C4-2B (cell line): ENCODE data around the gene RALA.

Experiments used
- ZFX ChIP-seq: fragments of 450-650 bp; IDR thresholded peaks from 2 replicates; pipeline ENCODE4 v1.6.1; 2017
- TF ChIP-seq, protein P1 (sequence below): fragments of 450-650 bp; conservative IDR thresholded peaks from 2 replicates; pipeline ENCODE4 v1.5.1; 2017; ENCODE audit warnings: mild to moderate bottlenecking

GRCh38 chr7:39670934-39671333 is 47.6 kb downstream of the RALA start:
- TF ChIP-seq, protein P1, sequence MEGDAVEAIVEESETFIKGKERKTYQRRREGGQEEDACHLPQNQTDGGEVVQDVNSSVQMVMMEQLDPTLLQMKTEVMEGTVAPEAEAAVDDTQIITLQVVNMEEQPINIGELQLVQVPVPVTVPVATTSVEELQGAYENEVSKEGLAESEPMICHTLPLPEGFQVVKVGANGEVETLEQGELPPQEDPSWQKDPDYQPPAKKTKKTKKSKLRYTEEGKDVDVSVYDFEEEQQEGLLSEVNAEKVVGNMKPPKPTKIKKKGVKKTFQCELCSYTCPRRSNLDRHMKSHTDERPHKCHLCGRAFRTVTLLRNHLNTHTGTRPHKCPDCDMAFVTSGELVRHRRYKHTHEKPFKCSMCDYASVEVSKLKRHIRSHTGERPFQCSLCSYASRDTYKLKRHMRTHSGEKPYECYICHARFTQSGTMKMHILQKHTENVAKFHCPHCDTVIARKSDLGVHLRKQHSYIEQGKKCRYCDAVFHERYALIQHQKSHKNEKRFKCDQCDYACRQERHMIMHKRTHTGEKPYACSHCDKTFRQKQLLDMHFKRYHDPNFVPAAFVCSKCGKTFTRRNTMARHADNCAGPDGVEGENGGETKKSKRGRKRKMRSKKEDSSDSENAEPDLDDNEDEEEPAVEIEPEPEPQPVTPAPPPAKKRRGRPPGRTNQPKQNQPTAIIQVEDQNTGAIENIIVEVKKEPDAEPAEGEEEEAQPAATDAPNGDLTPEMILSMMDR: no peak
- no peak for TF ChIP-seq ZFX
